HG03060 (cell line): ENCODE measurements around the gene BTC.
"Not testable (repeated sequence)": the region's sequence is repeated elsewhere in the genome, so short reads cannot be mapped to it uniquely, and the experiment has no call there.

Source experiments
- ATAC-seq: cut with Tn5 transposase; IDR thresholded peaks from one replicate; pipeline ENCODE4 v1.9.1; 2021; ENCODE audit warnings: low read depth, moderate number of reproducible peaks; ENCODE audit not compliant: unreplicated experiment

The BTC gene

DNA sequence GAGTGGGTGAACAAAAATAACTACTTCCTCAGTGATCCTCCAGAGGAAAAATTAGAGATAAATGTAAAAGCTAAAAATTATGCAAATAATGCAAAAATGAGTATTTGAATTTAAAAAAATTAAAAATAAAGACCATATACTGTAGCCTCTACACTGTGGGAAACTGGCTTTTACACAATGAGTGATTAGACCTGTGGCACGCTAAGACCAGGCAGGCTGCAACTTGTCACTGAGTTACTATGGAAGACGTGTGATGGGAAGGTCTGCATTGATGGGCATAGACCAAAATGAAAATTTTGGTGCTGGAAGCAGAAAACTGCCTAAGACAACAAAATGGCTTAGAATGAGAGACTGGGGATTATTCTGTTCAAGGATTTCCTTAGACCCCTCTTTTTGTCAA lies 30.2 kb downstream of the BTC start:
- no peak for ATAC-seq

DNA sequence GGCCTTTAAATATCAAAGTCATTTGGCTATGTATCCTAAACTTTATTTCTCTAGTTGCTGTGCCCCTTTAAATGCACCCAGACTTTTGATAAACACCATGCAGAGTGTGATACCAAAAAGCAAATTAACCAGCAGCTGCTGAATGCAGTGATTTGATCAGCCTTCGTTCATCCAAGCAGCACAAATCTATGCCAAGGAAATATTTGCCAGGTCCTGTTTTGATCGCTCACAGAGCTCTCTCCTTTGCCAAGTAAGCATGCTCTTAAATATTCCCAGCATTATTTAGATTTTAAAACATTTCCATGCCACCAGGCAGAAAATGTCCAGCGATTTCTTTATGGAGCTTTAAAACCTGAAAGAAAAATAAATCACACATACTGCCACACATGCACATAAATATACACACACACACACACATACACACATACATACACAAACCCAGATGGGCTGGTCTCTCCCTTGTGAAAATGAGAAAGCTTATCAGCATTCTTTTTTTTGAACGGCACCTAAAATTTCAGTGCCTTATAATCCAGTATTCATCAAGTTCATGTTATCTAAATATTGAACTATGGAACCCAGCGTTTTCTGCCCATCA lies 35.7 kb downstream of the BTC start:
- no peak for ATAC-seq

DNA sequence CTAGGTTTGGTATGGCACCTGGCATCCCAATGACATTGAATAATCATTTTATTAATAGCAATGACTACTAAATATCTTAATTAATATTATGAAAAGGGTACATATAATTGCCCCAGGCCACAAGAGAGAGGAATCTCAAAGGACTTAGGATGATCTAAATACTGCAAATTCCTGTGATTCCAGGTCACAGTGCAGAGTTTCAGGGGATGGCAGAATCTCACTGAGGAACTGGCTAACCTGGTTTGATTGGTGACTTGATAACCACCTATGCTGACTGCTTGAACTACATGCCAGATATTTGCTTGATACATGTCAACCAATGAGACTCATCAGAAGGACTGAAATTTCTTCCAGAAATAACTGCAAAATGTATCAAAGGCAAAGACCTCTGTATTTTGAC lies 37.2 kb downstream of the BTC start:
- ATAC-seq: no peak

DNA sequence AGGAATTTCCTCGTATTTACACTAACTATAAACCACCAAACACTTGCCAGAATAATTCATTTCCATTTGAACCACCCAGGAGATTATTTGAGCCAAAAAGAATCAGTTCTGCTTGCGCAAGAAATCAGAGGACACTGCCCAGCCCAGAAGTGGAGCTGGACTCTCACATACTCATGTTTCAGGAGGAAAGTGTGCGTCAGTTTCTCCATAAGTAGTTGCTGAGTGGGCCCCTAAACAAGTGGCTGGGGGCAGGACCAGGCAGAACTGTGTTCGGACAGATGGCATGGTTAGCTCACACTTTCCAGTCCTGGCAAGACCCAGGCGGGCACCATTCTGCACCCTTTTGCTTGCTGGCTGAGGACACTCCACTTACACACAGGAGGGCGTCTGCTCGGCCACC lies 38.8 kb downstream of the BTC start:
- no peak for ATAC-seq

DNA sequence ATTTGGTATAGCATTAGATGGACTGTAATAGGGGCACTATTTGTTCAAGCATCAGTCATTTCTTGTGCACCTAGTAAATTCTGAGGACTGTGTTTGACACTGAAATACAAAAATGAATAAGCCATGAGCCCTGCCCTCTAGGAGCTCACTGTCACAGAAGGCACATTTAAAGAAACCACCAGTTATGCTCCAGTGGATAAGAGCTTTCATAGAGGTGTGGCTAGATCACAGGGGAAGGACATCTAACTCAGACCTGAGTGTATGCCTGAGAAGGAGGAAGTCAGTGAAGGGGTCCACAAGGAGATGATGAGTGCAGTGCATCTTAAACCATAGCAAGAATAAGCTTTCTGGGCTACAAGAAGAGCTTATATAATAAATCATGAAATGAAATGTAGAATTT lies 40.1 kb downstream of the BTC start:
- peak; percentile 69 for ATAC-seq

DNA sequence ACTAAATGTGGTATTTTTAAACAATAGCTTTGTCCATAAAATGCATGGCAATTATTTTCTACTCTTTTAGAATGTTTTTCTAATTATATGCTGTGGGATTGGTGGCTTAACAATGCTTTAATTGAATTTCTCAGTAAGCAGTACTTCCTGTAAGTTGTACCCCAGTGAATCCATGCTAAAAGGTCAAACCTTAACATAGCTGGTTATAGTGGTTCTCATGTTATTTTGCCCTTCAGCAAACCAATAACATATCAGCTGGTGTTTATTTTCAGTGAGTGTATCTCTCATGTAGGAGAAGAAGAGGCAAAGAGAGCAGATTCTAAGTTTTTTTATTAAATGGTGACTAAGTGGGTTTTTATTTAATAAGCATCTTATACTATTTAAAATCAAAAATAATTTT lies 41.5 kb downstream of the BTC start:
- ATAC-seq: no peak

DNA sequence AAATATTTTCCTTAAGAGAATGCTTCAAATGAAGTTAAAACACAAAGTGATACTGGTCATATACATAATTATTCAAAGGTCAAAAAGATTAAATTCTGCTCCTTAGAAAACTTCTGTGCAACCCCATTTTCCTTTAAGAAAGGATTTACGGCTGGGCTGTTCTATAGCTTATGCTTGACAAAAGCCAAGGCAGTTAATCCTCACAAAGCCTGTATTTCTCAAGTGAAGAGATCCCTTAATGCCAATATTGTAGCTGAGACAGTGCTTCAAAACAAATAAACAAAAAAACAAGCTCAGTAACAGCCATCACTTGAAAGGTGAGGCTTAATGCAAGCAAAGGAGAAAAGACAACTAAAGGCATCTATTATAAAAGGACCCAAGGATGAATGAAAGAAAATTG lies 42.5 kb downstream of the BTC start:
- no peak for ATAC-seq

DNA sequence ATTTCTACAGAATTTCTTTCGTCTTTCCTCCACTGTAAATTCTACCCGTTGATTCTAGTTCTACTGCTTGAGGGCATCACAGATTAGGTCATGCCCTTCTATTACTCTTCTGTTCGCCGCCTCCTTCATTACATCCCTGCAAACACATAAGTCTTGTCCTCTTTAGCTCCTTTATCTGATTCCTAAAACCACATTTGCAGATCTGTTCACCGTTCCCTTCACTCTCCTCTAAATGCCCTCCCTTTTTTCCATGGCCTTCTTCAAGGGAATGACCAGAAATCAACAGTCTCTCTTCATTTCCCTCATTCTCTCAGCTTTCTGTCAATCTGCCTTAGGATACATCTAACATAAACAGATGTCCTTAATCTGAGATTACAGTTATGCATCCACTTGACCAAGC lies 43.1 kb downstream of the BTC start:
- ATAC-seq: no peak

DNA sequence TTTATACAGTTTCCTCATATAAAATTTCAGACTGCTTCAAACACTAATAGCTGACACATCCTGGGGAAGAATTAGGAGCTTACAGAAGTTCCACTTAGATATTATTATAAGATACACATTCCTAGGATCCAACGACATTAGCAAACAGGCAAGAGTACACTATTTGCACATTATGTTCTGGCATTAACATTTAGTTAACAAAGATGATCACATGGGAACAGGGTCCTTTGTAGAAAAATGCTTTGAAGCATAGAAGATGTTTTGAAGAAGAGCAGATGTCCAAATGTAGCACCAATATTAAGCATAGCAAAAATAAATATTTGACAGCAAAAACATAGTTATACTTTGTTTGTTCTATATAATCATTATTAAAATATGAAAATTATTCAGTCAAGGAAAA lies 52.1 kb downstream of the BTC start:
- no peak for ATAC-seq

DNA sequence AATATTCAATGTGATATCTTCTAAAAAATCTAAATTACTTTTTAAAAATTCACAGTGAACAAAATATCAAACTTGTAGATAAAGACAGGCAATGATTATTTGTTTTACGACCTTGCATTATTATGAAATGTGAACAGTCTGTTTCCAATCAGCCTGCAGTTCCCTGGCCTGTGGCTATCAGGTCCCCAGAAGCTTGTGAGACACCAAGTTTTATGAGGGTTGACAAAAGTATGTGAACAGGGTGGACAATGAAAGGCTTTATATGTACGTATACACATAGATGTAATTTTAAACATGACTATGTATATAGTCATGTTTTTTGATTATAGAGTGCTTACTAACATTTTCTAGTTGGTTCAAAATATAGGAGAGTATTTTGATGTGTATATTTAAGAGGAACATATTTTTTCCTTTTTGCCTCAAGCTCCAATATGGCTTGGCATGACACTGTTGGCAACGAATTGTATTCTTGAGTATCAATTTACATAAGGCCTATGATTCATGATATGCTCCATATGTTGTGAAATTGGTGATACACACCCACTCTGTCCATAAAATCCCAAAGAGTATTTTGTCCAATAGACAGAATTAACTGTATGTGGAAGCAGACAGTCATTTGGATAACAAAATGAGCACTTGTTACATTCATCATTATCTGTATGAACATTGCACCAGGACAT lies 55.7 kb downstream of the BTC start:
- ATAC-seq: no peak

DNA sequence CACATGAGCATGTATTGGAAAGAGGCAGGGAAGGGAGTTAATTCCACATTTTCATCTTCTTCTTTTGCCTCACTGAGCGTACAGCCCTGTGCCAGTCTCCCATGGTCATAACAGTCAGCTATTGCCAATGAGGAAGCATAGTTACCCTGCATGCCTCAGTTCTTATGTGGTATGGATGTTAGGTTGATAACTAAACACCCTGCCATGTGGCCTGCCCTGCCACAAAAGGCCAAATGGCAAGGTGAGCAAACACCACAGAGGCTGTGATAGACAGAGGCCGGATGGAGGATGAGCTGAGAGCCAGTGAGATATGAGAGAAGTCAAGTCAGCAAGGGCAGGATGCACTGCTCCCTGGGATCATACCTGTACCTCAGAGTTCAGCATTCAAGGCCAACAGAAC lies 59.3 kb downstream of the BTC start:
- no peak for ATAC-seq

DNA sequence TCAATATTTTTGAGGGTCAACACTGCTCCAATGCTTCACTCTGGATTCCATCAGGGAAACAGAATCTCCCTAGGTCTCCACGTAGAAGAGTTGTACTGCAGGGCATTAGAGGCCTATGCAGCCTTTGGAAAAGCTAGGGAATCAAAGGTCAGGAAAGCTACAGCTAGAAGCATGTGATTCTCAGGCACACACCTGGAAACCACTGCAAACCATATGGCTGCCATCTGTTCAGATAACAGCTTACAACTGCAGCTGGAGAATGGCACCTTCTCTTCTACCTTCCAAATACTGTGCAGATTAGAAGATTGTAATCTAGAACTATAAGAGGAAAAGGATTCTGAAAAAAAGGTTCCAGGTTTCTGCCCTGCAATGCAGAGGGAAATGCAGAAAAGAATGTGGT lies 60.6 kb downstream of the BTC start:
- no peak for ATAC-seq

DNA sequence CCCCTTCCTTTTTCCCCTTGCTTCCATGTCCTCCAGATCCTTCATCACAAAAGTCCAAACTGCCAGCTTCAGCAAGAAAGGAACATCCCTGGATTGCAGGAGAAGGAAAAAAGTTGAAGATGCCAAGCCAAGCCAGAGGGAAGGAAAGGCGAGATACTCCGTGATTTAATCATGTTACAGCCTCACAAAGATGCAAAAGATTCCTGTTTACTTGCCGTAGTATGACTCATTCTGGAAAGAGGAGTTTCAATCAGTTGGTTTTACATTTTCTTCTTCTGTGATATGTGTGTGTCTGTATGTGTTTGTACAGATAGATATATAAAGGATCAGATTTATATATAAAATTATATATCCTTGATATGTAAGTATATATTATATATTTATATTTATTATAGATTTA lies 69.3 kb downstream of the BTC start:
- ATAC-seq: no peak

DNA sequence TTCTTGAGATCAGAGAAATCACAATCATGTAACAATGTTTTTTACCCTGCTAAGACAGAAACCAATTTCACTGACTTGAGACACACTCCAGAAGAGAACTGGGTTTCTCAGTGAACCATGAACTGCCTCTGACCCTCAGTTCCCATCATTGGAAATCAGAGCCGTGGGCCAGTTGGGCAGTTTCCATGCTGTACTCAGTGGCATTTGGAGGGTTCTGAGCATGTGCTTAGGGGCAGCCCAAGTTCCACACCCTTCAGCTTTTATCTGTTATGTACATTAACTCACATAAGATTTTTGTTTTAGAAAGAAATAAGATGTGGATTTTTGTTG lies 77.9 kb downstream of the BTC start:
- ATAC-seq: no peak

DNA sequence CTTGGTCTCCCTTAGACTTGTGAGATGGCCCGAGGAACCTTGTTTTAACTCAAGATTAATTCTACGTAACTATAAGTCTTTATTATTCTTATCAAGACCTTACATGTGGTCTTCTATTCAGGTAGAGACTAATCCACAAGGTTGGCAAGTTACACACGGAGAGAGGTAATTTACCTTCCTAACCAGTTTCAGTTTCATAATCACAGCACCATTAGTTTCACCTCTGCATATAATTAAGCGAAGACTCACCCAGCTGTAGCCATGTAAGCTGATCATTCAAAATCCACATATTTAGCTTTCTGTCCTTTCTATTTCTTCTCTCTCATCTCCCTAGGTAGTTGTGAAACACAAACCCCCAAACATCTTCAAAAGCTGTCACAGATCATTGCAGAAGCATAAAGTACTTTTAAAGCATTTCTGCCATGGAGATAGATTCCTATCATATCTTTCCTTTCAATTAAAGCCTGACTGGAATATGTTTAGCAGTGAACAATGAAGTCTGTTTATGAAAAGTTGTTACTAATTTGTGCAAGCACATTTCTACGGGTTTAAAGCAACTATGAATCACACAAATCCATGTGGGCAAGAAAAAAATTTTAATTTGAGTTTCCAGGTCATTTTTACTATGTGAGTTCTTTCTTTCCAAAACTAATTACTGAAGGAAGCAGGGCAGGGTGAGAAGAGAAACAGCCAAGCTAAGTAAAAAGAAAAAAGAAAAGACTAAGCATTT lies 78.5 kb downstream of the BTC start:
- no peak for ATAC-seq

DNA sequence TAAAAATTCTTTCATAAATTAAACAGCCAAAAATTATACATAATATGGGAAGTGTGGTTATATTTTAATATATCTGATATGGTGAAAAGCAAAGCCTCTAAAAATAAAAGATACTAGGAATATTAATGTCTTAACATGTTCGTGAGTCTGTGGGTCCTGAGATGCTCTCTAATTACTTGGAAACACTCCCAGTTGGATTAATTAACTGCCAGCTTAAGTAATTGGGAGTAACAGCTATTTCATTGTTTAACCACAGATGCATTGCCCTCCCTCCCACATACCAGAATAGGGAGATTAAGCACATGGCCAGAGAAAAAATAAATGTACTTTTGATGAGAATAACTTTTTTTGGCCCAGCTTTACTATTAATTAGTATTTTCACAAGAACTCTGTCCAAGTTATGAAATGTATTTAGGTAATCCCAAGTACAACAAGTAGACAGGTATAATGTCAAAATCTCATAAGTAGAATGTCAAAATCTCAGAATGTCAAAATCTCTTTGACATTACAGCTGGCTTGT lies 79.7 kb downstream of the BTC start:
- no peak for ATAC-seq

DNA sequence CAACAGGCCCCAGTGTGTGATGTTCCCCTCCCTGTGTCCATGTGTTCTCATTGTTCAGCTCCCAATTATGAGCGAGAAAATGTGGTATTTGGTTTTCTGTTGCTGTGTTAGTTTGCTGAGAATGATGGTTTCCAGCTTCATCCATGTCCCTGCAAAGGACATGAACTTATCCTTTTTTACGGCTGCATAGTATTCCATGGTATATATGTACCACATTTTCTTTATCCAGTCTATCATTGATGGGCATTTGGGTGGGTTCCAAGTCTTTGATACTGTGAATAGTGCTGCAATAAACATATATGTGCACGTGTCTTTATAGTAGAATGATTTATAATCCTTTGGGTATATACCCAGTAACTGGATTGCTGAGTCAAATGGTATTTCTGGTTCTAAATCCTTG lies 86.2 kb downstream of the BTC start:
- not testable (repeated sequence) for ATAC-seq
